Kidney (tissue), 14 donors: ENCODE data around the gene C19orf25. TPM values are rescaled to one million over a fixed set of nuclear protein-coding genes. Genes with fewer than 3 reads are reported as not detected.

ENCODE experiments used
- DNase-seq, 5 donors: peaks; one replicate each; pipeline ENCODE4 v3.0.0-alpha.2; 2013 to 2020
- FAIRE-seq: peaks from 2 replicates; lab custom pipeline; 2012; peaks lifted over from hg19 to GRCh38; lab: Jason Lieb, UNC
- H3K27ac ChIP-seq, 2 donors: one replicate each; pipeline ENCODE4 v1.7.0; 2013; ENCODE audit warnings: low read depth in 2 of 2, low read length in 2 of 2, inconsistent platforms in 1 of 2
- H3K27me3 ChIP-seq: one replicate; pipeline ENCODE4 v1.7.1; 2013; ENCODE audit warnings: low read length, inconsistent platforms; ENCODE audit not compliant: control insufficient read depth, insufficient read depth
- H3K36me3 ChIP-seq, 3 donors: one replicate each; pipeline versions ENCODE4 v1.7.0 to v1.7.1; 2013; ENCODE audit warnings: low read length in 3 of 3, control low read depth in 1 of 3, inconsistent platforms in 1 of 3; ENCODE audit not compliant: insufficient read depth in 3 of 3, control insufficient read depth in 2 of 3
- H3K4me1 ChIP-seq, 3 donors: one replicate each; pipeline versions ENCODE4 v1.7.0 to v1.7.1; 2013; ENCODE audit warnings: low read length in 3 of 3, inconsistent platforms in 1 of 3, low read depth in 1 of 3; ENCODE audit not compliant: control insufficient read depth in 2 of 3, insufficient read depth in 2 of 3
- H3K4me3 ChIP-seq, 3 donors: one replicate each; pipeline versions ENCODE4 v1.7.0 to v1.8.1; 2013; ENCODE audit warnings: low read length in 3 of 3, control low read depth in 1 of 3, inconsistent platforms in 1 of 3
- H3K9ac ChIP-seq, 3 donors: one replicate each; pipeline versions ENCODE4 v1.7.0 to v1.7.1; 2013; ENCODE audit warnings: low read length in 3 of 3, control low read depth in 1 of 3, inconsistent platforms in 1 of 3
- H3K9me3 ChIP-seq, 3 donors: one replicate each; pipeline versions ENCODE4 v1.7.0 to v1.7.1; 2013; ENCODE audit warnings: low read length in 3 of 3, control low read depth in 1 of 3, inconsistent platforms in 1 of 3; ENCODE audit not compliant: control insufficient read depth in 2 of 3, insufficient read depth in 1 of 3
- CTCF ChIP-seq: IDR thresholded peaks from 3 replicates; pipeline ENCODE4 v1.5.1; 2012; ENCODE audit warnings: mild to moderate bottlenecking, moderate library complexity, borderline replicate concordance; ENCODE audit not compliant: insufficient read depth; ENCODE audit errors: extremely low read depth
- intact Hi-C: fragments of 100-400 bp; cut with DNase I; formaldehyde crosslinking; loops from one replicate; pipeline ENCODE4 v1.11.1; 2022
- polyA plus RNA-seq: library from polyadenylated mRNA; stranded (reverse); fragments of 350-450 nt; fragmentation: Illumina TruSeq; extraction: RNeasy Lipid Tissue Mini Kit (QIAGEN cat#74804); gene quantifications from one replicate; pipeline ENCODE4 v1.2.3, GENCODE V29; 2014; ENCODE audit warnings: low read depth, low replicate concordance; ENCODE audit not compliant: insufficient read depth
- total RNA-seq: library from RNA; stranded (reverse); fragmentation: NEBNext Ultra II Directional; extraction: Animal tissue kit (Norgen Biotek cat#: 25700); gene quantifications from one replicate; pipeline ENCODE4 v1.2.1, GENCODE V29; 2021
- donor health status: control.
- donor health status: control.
- donor health status: control.
- donor health status: control.
- donor health status: control.
- donor health status: DM: yes; HTN: yes; CAD: no.
- donor health status: Normal renal cell carcinoma (clear cell type).

The C19orf25 gene
- total and polyA plus RNA-seq, 2 donors from 2014 or later: 32.5 to 50.9 TPM

- no peak for TF ChIP-seq CTCF
- FAIRE-seq (no peak), DNase-seq (no peak)
- Histone ChIP-seq H3K9ac (no peak overlapping the region), H3K27me3 (peaks cover 2% of the 10 kb centered on the region), H3K9me3 (no peaks in the 10 kb centered on the region), H3K36me3 (no peaks in the 10 kb centered on the region), H3K27ac (no peak overlapping the region), H3K4me1 (no peaks in the 10 kb centered on the region), H3K4me3 (no peak overlapping the region)
- intact Hi-C loops: no loop called here
Measured at GRCh38 chr19:1514986-1515721, 36.1 kb upstream of the C19orf25 start.

- H3K9me3 ChIP-seq: no peaks in the 10 kb centered on the region
- H3K9ac ChIP-seq: no peak overlapping the region
- intact Hi-C loops: no loop called here
- FAIRE-seq (no peak), DNase-seq (no peak)
- TF ChIP-seq CTCF: no peak
- H3K4me1 ChIP-seq: no peaks in the 10 kb centered on the region
- no peak overlapping the region for H3K27ac ChIP-seq
- H3K36me3 ChIP-seq: no peaks in the 10 kb centered on the region
- H3K4me3 ChIP-seq: no peak overlapping the region
- peaks cover 2% of the 10 kb centered on the region for H3K27me3 ChIP-seq
Measured at GRCh38 chr19:1514295-1514661, 35.3 kb upstream of the C19orf25 start.

GRCh38 chr19:1513499-1514294, 34.7 kb upstream of the C19orf25 start:
- peak; percentile 14 for TF ChIP-seq CTCF
- no peaks in the 10 kb centered on the region for H3K4me1 ChIP-seq
- FAIRE-seq (no peak), DNase-seq (peak in 3 of 5 donors; percentile 32 to 67 (median 58))
- H3K9ac ChIP-seq: no peak overlapping the region
- H3K36me3 ChIP-seq: no peaks in the 10 kb centered on the region
- intact Hi-C loops: no loop called here
- H3K9me3 ChIP-seq: no peaks in the 10 kb centered on the region
- no peak overlapping the region for H3K27ac ChIP-seq
- H3K4me3 ChIP-seq: no peak overlapping the region
- H3K27me3 ChIP-seq: peaks cover 2% of the 10 kb centered on the region
